Kidney capillary endothelial cell (primary cell): ENCODE data around the gene PDLIM4.

ENCODE experiments used
- DNase-seq: peaks from one replicate; pipeline ENCODE4 v3.0.0-alpha.2; 2018; ENCODE audit warnings: low spot score

PDLIM4 gene

GRCh38 chr5:132283423-132284043, 26.0 kb downstream of the PDLIM4 start:
- DNase-seq = no peak

DNA sequence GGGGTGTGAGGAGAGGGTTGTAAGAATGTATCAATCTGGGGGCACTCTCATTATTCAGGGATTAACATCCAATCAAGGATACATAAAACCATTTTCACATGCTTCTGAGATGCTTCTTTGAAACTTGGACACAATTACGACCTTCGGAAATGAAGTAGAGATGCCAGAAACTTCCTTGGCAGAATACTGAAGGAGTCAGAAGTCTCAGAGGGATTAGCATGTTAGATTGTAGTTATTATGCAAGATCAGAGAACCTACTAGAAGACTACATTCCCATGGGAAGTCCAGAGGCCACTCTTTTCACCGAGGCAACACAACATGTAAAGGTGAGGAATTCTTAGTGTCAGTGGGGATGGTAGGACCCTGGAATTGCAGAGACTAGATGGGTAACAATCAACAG, 31.6 kb downstream of the PDLIM4 start:
- no peak for DNase-seq

DNA sequence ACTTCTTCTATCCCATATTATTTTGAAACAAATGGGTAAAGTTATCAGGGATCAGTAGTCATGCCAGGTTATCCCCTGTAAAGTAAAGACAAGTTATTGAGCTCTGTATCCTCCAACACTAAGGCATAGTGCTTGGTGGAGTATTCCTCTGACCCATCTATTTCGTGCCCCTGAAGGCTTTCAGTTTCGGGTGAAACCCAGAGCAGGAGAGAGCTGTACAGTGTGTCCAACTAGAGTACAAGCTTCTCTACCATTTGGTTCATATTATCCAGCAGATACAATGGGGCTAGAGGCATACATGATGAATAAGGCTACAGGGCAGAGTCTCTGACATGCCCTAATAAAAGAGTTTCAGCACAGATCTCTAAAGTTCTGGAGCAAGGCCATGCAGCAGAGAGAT, 33.5 kb downstream of the PDLIM4 start:
- no peak for DNase-seq

- peak; percentile 63 for DNase-seq
Observed at GRCh38 chr5:132293066-132293991, 35.8 kb downstream of the PDLIM4 start.

- DNase-seq = peak; percentile 80
Observed at GRCh38 chr5:132293992-132294727, 36.7 kb downstream of the PDLIM4 start, which contains the start of gene SLC22A4. Gene SLC22A4, plus strand, starts transcription at chr5:132294394. Its CDS starts 223 bp downstream, at chr5:132294617.

DNA sequence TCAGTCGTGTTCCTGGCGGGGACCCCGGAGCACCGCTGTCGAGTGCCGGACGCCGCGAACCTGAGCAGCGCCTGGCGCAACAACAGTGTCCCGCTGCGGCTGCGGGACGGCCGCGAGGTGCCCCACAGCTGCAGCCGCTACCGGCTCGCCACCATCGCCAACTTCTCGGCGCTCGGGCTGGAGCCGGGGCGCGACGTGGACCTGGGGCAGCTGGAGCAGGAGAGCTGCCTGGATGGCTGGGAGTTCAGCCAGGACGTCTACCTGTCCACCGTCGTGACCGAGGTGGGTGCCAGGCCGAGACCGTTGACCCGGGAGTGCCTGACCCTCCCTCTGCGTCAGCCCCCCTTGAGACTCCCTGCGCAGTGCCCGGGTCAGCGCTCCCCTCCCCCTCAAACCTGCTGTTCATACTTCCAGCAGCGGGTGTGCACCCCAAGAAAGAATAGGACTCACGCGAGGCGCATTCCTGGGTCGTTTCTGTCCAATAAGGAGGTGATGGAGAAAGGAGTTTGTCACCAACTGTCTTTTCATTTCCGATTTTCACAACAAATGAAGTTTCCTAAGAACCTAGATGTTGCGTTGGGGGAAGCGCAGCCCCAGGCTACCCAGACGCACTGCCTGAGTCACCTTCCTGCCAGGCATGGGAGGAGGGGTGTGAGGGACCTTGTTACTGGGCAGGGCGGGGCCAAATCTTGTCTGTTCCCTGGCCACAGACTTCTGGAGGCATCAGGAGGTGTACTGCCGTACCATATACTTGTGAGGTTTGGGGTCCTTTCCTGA, 37.4 kb downstream of the PDLIM4 start:
- DNase-seq = peak; percentile 96

DNA sequence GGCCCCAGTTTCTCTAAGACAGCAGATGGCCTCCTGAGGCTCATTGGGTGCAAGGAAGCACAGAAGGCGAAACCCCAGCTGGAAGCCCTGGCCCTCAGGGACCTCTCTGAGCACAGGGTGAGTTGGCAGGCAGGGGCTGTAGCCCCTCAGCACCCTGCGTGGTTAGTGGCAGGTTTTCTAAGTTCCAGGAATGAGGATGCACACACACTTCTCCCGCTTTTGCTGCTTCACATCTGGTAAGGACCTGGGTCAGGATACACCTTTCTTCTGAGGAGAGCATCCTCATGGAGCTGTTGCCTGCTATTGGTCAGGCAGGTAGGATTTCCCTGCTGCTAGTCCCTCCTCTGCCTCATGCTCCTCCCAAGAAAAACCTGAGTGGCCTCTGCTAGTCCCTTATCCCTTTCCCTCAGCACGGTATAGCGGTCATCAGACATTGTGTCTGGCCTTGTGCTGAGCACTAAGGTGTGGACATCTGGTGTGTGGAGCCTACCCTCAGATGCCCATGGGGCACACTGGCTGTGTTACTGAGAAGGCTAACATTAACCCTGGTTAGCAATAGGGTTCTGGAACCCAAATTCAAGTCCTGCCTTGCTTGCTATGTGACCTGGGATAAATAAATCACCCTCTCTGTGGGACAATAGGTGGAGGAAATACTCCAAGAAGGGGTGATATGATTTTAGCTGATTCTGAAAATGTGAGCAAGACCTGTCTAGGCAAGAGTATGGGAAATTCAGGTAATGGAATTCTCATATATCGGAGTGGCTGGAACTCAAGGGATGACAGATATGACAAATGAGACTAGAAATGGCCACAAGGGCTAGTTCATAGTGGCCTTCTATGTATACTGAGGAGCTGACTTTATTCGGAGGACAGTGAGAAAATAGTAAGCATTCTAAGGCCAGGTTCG, 38.3 kb downstream of the PDLIM4 start:
- DNase-seq = peak; percentile 16

- no peak for DNase-seq
Observed at GRCh38 chr5:132296412-132297016, 39.0 kb downstream of the PDLIM4 start.

GRCh38 chr5:132297211-132297940, 39.9 kb downstream of the PDLIM4 start:
- DNase-seq = no peak

- no peak for DNase-seq
Observed at GRCh38 chr5:132298298-132299212, 41.1 kb downstream of the PDLIM4 start.

DNA sequence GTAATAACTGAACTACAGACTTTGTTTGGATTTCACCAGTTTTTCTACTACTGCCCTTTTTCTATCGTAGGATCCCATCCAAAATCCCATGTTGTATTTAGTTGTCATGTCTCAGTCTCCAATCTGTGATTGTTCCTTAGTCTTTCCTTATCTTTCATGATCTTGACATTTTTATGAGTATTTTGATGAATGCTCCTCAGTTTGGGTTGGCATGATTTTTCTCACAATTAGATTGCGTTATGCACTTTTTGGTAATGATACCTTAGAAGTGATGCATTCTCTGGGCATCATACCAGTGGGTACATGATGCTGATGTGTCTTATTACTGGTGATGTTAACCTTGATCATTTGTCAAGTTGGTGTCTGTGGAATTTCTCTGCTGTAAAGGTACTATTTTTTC, 42.4 kb downstream of the PDLIM4 start:
- DNase-seq = no peak

- DNase-seq = no peak
Observed at GRCh38 chr5:132300577-132301343, 43.3 kb downstream of the PDLIM4 start.

DNA sequence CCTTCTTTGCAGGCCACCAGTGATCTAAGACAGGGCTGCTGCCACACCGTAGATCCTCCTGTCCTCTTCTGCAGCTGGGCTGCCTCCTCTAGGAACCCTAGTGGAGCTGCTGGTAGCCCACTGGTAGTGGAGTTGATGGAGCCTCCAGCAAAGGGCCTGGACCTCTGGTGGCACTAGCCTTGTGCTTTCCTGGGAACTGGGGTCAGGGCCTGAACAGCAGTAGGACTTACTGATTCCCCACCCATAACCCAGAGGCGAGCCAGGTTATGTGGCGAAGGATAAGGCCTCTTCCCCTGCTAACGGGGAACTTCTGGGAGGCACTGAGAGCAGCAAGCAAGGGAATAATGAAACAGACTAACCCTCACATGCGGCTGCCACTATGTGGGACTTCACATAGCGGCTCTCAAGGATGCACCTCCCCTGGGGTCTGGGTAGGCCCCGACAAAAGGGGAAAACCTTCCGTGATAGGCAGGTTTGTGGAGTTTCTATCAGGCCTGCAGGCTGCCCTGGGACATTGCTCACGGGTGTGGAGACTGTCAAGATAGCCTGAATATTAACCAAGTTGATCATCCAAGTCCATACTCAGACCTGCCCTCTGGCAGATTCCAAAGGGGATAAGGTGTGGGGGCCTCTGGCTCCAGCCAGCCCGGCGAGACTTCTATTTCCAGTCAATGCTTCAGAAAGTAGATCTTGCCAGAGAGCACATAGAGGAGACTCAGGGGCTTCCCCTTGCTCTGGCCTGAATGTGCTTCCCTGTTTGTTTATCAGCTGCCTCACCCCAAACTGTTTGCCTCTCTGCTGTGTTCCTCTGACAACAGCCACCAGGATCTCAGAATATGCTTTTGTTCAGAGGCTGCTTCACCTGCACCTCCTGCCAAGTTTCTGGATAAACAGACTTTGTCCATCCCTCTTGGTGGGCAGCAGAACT, 44.1 kb downstream of the PDLIM4 start:
- DNase-seq = no peak

DNA sequence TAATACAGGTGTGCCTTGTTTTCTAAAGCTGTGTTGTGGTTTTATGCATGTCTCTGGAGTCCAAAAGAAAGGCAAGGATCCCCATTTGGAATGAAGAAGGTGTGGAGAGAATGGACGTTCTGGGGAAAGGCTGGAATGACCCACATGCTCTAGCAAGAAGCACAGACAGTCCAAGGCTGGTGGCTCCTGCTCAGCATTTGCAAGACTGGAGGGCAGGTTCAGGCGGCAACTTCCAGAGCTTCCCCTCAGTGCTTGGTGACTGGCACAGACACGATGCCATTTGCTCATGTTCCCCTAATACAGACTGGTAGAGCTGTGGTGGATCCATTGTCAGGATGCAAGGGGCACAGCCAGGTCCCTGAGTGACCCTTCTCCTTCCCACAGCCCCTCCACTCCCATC, 44.9 kb downstream of the PDLIM4 start:
- DNase-seq = no peak

GRCh38 chr5:132303589-132303988, 46.1 kb downstream of the PDLIM4 start:
- DNase-seq = no peak

- no peak for DNase-seq
Observed at GRCh38 chr5:132305420-132305819, 47.9 kb downstream of the PDLIM4 start.

DNA sequence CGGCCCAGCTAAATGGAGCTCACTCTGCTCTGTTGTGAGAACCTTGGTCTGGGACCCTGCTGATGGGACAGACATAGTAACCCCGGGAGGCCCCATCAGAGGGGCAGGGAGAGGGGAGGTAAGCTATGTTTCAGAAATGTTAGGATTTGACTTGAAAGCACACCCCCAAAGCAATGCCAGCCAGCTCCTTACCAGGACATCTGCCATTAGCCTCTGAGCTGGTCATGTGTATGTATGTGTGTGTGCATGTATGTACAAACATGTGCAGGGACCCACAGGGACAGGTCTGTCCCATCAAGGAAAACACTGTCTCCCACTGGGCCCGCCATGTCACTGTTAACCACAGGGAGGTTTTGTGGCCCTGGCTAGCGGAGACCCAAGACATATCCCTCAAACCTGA, 51.2 kb downstream of the PDLIM4 start:
- DNase-seq = no peak
